A549 (cell line): ENCODE measurements around the gene TACC3.

ENCODE experiments used
- CHD2 ChIP-seq: fragments of 150-350 bp; IDR thresholded peaks from 2 replicates; pipeline ENCODE4 v1.6.1; 2014; ENCODE audit warnings: low read length; ENCODE audit not compliant: partially characterized antibody
- EP300 ChIP-seq, 2 experiments: fragments of >200 bp; sonication (Bioruptor Twin); formaldehyde crosslinking; IDR thresholded peaks; 2 replicates in 1 of 2; 3 replicates in 1 of 2; pipeline ENCODE4 v1.6.1; 2016 to 2017
- HOXA7 ChIP-seq: fragments of 250-450 bp; sonication (Bioruptor Pico); IDR thresholded peaks from 2 replicates; pipeline ENCODE4 v1.5.0; 2020; ENCODE audit warnings: mild to moderate bottlenecking, moderate library complexity
- KDM5A ChIP-seq: fragments of 200-600 bp; sonication (generic); IDR thresholded peaks from 2 replicates; pipeline ENCODE4 v1.6.1; 2016; ENCODE audit warnings: antibody characterized with exemption, mild to moderate bottlenecking
- MAZ ChIP-seq: fragments of 150-350 bp; IDR thresholded peaks from 2 replicates; pipeline ENCODE4 v1.6.1; 2014; ENCODE audit warnings: antibody characterized with exemption, low read depth, low read length, borderline replicate concordance
- MYC ChIP-seq: IDR thresholded peaks from 2 replicates; pipeline ENCODE4 v1.6.1; 2012; ENCODE audit warnings: mild to moderate bottlenecking, inconsistent platforms, low read length, improper control_type of control experiment, borderline replicate concordance
- NR3C1 ChIP-seq: fragments of >200 bp; sonication (Bioruptor Twin); formaldehyde crosslinking; IDR thresholded peaks from 3 replicates; pipeline ENCODE4 v1.6.1; 2017
- POLR2A ChIP-seq: IDR thresholded peaks from 2 replicates; pipeline ENCODE4 v1.6.1; 2012; ENCODE audit warnings: mild to moderate bottlenecking, low read length
- RCOR1 ChIP-seq: fragments of 150-350 bp; IDR thresholded peaks from 2 replicates; pipeline ENCODE4 v1.6.1; 2014; ENCODE audit warnings: antibody characterized with exemption, low read length, low read depth
- SREBF2 ChIP-seq: fragments of 450-650 bp; IDR thresholded peaks from 2 replicates; pipeline ENCODE4 v1.6.1; 2014; ENCODE audit warnings: mild to moderate bottlenecking, moderate library complexity
- ZFP36 ChIP-seq: fragments of 450-650 bp; IDR thresholded peaks from 2 replicates; pipeline ENCODE4 v1.6.1; 2014; ENCODE audit warnings: borderline replicate concordance; ENCODE audit not compliant: partially characterized antibody
- TF ChIP-seq, protein P1 (sequence below): fragments of >200 bp; sonication (Bioruptor Twin); formaldehyde crosslinking; IDR thresholded peaks from 3 replicates; pipeline ENCODE4 v1.5.1; 2016
- TF ChIP-seq, protein P2 (sequence below): fragments of 450-650 bp; IDR thresholded peaks from 2 replicates; pipeline ENCODE4 v1.6.1; 2014; ENCODE audit warnings: antibody characterized with exemption
- TF ChIP-seq, protein P3 (sequence below): IDR thresholded peaks from 2 replicates; pipeline ENCODE4 v1.6.1; 2012

DNA sequence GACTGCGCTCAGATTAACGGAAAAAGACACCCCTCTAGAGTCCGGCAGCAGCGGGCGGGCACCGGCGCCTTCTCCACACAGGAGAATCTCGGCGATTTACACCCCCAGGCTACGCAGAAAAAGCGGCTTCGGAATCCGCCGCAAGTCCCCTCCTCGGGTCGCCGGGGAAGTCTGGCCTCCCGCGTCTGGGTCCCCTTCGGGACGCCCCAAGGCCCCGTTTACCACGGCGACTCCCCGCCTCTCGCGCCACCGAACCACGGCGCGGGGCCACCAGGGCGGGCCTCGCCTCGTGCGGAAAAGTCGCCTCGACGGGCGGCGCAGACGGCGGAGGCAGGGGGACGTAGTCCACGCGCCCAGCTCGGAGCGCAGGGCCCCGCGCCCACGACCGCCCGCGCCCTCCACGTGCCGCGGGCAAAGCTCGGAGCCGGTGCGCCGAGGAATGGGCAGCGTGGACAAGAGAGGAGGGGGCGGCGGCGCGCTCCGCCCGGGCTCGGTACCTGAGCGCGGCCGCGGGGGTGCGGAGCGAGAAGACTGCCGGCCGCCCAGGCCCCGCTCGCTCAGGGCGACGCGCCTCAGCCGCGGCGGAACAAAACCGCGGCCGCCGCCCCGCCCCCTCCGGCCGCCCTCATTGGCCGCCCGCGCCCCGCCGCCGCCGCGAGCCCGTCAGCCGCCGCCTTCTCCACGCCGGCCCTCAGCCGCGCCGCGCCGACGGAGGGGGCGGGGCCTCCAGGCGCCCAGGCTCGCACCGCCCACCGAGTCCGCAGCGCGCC lies 37.4 kb upstream of the TACC3 start, which contains the start of gene FAM53A:
- no peak for TF ChIP-seq CHD2
- TF ChIP-seq, protein P1, sequence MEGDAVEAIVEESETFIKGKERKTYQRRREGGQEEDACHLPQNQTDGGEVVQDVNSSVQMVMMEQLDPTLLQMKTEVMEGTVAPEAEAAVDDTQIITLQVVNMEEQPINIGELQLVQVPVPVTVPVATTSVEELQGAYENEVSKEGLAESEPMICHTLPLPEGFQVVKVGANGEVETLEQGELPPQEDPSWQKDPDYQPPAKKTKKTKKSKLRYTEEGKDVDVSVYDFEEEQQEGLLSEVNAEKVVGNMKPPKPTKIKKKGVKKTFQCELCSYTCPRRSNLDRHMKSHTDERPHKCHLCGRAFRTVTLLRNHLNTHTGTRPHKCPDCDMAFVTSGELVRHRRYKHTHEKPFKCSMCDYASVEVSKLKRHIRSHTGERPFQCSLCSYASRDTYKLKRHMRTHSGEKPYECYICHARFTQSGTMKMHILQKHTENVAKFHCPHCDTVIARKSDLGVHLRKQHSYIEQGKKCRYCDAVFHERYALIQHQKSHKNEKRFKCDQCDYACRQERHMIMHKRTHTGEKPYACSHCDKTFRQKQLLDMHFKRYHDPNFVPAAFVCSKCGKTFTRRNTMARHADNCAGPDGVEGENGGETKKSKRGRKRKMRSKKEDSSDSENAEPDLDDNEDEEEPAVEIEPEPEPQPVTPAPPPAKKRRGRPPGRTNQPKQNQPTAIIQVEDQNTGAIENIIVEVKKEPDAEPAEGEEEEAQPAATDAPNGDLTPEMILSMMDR: no peak
- TF ChIP-seq NR3C1: no peak
- TF ChIP-seq, protein P2, sequence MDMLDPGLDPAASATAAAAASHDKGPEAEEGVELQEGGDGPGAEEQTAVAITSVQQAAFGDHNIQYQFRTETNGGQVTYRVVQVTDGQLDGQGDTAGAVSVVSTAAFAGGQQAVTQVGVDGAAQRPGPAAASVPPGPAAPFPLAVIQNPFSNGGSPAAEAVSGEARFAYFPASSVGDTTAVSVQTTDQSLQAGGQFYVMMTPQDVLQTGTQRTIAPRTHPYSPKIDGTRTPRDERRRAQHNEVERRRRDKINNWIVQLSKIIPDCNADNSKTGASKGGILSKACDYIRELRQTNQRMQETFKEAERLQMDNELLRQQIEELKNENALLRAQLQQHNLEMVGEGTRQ: no peak
- no peak for TF ChIP-seq MAZ
- TF ChIP-seq, protein P3, sequence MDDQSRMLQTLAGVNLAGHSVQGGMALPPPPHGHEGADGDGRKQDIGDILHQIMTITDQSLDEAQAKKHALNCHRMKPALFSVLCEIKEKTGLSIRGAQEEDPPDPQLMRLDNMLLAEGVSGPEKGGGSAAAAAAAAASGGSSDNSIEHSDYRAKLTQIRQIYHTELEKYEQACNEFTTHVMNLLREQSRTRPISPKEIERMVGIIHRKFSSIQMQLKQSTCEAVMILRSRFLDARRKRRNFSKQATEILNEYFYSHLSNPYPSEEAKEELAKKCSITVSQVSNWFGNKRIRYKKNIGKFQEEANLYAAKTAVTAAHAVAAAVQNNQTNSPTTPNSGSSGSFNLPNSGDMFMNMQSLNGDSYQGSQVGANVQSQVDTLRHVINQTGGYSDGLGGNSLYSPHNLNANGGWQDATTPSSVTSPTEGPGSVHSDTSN: no peak
- TF ChIP-seq RCOR1: no peak
- TF ChIP-seq ZFP36: no peak
- TF ChIP-seq EP300 (IDR thresholded peaks at IDR 0.05): no peak
- TF ChIP-seq KDM5A: no peak
- no peak for TF ChIP-seq POLR2A
- TF ChIP-seq HOXA7: no peak
- no peak for TF ChIP-seq SREBF2
- no peak for TF ChIP-seq MYC
